GM23248 (cell line): ENCODE results near the gene HIVEP3.

Source experiments
- EZH2 ChIP-seq: fragments of 200-600 bp; sonication (generic); IDR thresholded peaks from 2 replicates; pipeline ENCODE4 v1.6.1; 2018; ENCODE audit warnings: antibody characterized with exemption, mild to moderate bottlenecking; ENCODE audit not compliant: insufficient read depth, poor library complexity, severe bottlenecking
- EZH2phosphoT487 ChIP-seq: fragments of 200-600 bp; sonication (generic); IDR thresholded peaks from 2 replicates; pipeline ENCODE4 v1.6.1; 2018; ENCODE audit warnings: antibody characterized with exemption, moderate library complexity, mild to moderate bottlenecking, low read depth; ENCODE audit not compliant: insufficient read depth

- no peak for TF ChIP-seq EZH2phosphoT487
- no peak for TF ChIP-seq EZH2
Measured at GRCh38 chr1:41880261-41880660, 38.5 kb downstream of the HIVEP3 start.
